HG02759 (cell line): ENCODE data around the gene SERINC2.
"Not testable (repeated sequence)": the region's sequence is repeated elsewhere in the genome, so short reads cannot be mapped to it uniquely, and the experiment has no call there.

Source experiments
- ATAC-seq: cut with Tn5 transposase; IDR thresholded peaks from one replicate; pipeline ENCODE4 v1.9.1; 2021; ENCODE audit warnings: mild to moderate bottlenecking, moderate library complexity; ENCODE audit not compliant: unreplicated experiment

Gene SERINC2

GRCh38 chr1:31458287-31458896 lies 45.4 kb downstream of the SERINC2 start:
- no peak for ATAC-seq

- ATAC-seq, result no peak
Measured at GRCh38 chr1:31460027-31460426, 47.0 kb downstream of the SERINC2 start.

GRCh38 chr1:31467005-31467674 lies 54.1 kb downstream of the SERINC2 start:
- no peak for ATAC-seq

GRCh38 chr1:31470794-31471315 lies 57.8 kb downstream of the SERINC2 start:
- no peak for ATAC-seq

GRCh38 chr1:31471452-31472313 lies 58.7 kb downstream of the SERINC2 start:
- ATAC-seq, result not testable (repeated sequence)

- not testable (repeated sequence) for ATAC-seq
Measured at GRCh38 chr1:31472314-31472651, 59.3 kb downstream of the SERINC2 start.

GRCh38 chr1:31472673-31473072 lies 59.7 kb downstream of the SERINC2 start:
- ATAC-seq, result not testable (repeated sequence)

- not testable (repeated sequence) for ATAC-seq
Measured at GRCh38 chr1:31473508-31473907, 60.5 kb downstream of the SERINC2 start.

- not testable (repeated sequence) for ATAC-seq
Measured at GRCh38 chr1:31474567-31474966, 61.6 kb downstream of the SERINC2 start.

- peak; percentile 84 for ATAC-seq
Measured at GRCh38 chr1:31476891-31477846, 64.2 kb downstream of the SERINC2 start.

- no peak for ATAC-seq
Measured at GRCh38 chr1:31478167-31478566, 65.2 kb downstream of the SERINC2 start.

- no peak for ATAC-seq
Measured at GRCh38 chr1:31479811-31480210, 66.8 kb downstream of the SERINC2 start.

- ATAC-seq, result not testable (repeated sequence)
Measured at GRCh38 chr1:31480426-31480825, 67.4 kb downstream of the SERINC2 start.

GRCh38 chr1:31482482-31483011 lies 69.5 kb downstream of the SERINC2 start:
- ATAC-seq, result peak; percentile 33

GRCh38 chr1:31483012-31483946 lies 70.3 kb downstream of the SERINC2 start:
- peak; percentile 82 for ATAC-seq
